Osteoblast (primary cell): ENCODE data around the gene OTUD5. TPM values are rescaled to one million over a fixed set of nuclear protein-coding genes. Genes with fewer than 3 reads are reported as not detected.

Experiments used
- DNase-seq: peaks from one replicate; pipeline ENCODE4 v3.0.0; 2011; ENCODE audit warnings: low spot score, mixed read lengths; ENCODE audit not compliant: insufficient read length; ENCODE audit errors: missing footprints
- H2AFZ ChIP-seq: 2 replicates; pipeline ENCODE4 v1.6.0; 2011; ENCODE audit warnings: mild to moderate bottlenecking, low read length
- H3K27ac ChIP-seq: 2 replicates; pipeline ENCODE4 v1.5.1; 2011; ENCODE audit warnings: mild to moderate bottlenecking, low read depth, low read length, moderate library complexity
- H3K27me3 ChIP-seq: 2 replicates; pipeline ENCODE4 v1.6.0; 2012; ENCODE audit warnings: mild to moderate bottlenecking, control low read depth, inconsistent platforms, low read length, moderate library complexity; ENCODE audit not compliant: insufficient read depth
- H3K36me3 ChIP-seq: 2 replicates; pipeline ENCODE4 v1.5.1; 2011; ENCODE audit warnings: mild to moderate bottlenecking, low read length, control low read depth, moderate library complexity; ENCODE audit not compliant: insufficient read depth
- H3K4me1 ChIP-seq: 2 replicates; pipeline ENCODE4 v1.5.1; 2011; ENCODE audit warnings: mild to moderate bottlenecking, low read length, control low read depth, moderate library complexity; ENCODE audit not compliant: insufficient read depth
- H3K4me2 ChIP-seq: 2 replicates; pipeline ENCODE4 v1.6.0; 2011; ENCODE audit warnings: mild to moderate bottlenecking, low read length; ENCODE audit not compliant: insufficient read depth
- H3K4me3 ChIP-seq: fragments of 200-600 bp; sonication (generic); 3 replicates; pipeline ENCODE4 v1.5.1; 2012; ENCODE audit warnings: mild to moderate bottlenecking, low read length, inconsistent platforms; ENCODE audit not compliant: insufficient read depth
- H3K79me2 ChIP-seq: 2 replicates; pipeline ENCODE4 v1.6.0; 2012; ENCODE audit warnings: mild to moderate bottlenecking, low read length, control low read depth, inconsistent platforms; ENCODE audit not compliant: insufficient read depth
- H3K9me3 ChIP-seq: 2 replicates; pipeline ENCODE4 v1.5.1; 2011; ENCODE audit warnings: low read depth, low read length, control low read depth
- H4K20me1 ChIP-seq: 2 replicates; pipeline ENCODE4 v1.6.0; 2012; ENCODE audit warnings: mild to moderate bottlenecking, low read length, control low read depth; ENCODE audit not compliant: insufficient read depth
- total RNA-seq: library from RNA; depleted of rRNA; stranded (reverse); fragments of >200 nt; gene quantifications from 2 replicates; pipeline ENCODE4 v1.2.3, GENCODE V29; 2012
- TF ChIP-seq, protein P1 (sequence below): IDR thresholded peaks from 2 replicates; pipeline ENCODE4 v1.5.1; 2011; ENCODE audit warnings: mild to moderate bottlenecking, low read depth, low read length, moderate library complexity; ENCODE audit errors: extremely low read depth

The OTUD5 gene
- total RNA-seq = 31.2 and 33.7 TPM in 2 replicates

DNA sequence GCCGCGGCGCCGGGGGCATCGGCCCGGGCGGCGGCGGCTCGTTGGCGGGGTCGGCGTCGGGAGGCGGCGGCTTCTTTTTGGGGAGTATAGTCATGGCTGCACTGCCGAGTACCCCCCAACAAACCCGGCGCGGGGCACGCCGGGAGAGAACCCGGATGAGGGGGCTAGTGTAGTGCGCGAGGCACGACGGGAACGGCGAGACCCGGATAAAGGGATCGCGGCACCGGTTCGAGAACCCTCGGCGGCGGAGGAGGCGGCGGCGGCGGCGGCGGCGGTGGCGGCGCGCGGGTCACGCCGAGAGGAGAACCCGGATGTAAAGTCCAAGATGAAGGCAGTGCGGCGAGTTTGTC, at the start of gene OTUD5:
Gene OTUD5, minus strand, starts transcription at position 131 of the 350 bp plus-strand sequence. Its CDS starts 37 bp downstream, at position 94.
- TF ChIP-seq, protein P1, sequence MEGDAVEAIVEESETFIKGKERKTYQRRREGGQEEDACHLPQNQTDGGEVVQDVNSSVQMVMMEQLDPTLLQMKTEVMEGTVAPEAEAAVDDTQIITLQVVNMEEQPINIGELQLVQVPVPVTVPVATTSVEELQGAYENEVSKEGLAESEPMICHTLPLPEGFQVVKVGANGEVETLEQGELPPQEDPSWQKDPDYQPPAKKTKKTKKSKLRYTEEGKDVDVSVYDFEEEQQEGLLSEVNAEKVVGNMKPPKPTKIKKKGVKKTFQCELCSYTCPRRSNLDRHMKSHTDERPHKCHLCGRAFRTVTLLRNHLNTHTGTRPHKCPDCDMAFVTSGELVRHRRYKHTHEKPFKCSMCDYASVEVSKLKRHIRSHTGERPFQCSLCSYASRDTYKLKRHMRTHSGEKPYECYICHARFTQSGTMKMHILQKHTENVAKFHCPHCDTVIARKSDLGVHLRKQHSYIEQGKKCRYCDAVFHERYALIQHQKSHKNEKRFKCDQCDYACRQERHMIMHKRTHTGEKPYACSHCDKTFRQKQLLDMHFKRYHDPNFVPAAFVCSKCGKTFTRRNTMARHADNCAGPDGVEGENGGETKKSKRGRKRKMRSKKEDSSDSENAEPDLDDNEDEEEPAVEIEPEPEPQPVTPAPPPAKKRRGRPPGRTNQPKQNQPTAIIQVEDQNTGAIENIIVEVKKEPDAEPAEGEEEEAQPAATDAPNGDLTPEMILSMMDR = no peak
- Histone ChIP-seq H3K27ac (peak within 1 kb of the TSS; percentile 100), H3K36me3 (peaks cover 17% of the 10 kb centered on the region), H3K4me3 (peak within 1 kb of the TSS; percentile 79), H2AFZ (peak within 1 kb of the TSS; percentile 63), H4K20me1 (peaks cover 24% of the 10 kb centered on the region), H3K79me2 (peaks cover 47% of the 10 kb centered on the region), H3K9me3 (no peaks in the 10 kb centered on the region), H3K4me1 (peaks cover 18% of the 10 kb centered on the region), H3K27me3 (no peaks in the 10 kb centered on the region), H3K4me2 (peak within 1 kb of the TSS; percentile 93)
- DNase-seq = peak; percentile 94

DNA sequence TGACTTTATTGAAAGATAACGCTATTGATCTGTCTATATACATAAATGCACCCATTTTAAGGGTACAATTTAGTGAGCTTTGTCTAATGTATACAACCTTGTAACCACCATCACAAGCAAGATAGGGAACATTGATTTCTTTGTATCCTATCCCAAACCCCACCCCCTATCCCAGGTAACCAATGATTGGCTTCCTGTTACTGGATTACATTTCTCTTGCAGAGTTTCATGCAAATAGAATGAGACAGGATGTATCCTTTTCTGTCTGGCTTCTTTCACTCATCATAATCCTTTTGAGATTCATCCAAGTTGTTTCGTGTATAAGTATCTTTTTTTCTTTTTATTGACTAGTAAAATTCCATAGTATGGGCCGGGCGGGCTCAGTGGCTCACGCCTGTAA, 46.3 kb upstream of the OTUD5 start:
- no peak overlapping the region for H2AFZ ChIP-seq
- H4K20me1 ChIP-seq = peaks cover 7% of the 10 kb centered on the region
- no peak for DNase-seq
- H3K9me3 ChIP-seq = no peaks in the 10 kb centered on the region
- H3K4me3 ChIP-seq = no peak overlapping the region
- H3K4me1 ChIP-seq = no peaks in the 10 kb centered on the region
- peaks cover 4% of the 10 kb centered on the region for H3K36me3 ChIP-seq
- peaks cover 12% of the 10 kb centered on the region for H3K79me2 ChIP-seq
- no peaks in the 10 kb centered on the region for H3K27me3 ChIP-seq
- TF ChIP-seq, protein P1 = no peak
- no peak overlapping the region for H3K27ac ChIP-seq
- H3K4me2 ChIP-seq = no peak overlapping the region

- peaks cover 12% of the 10 kb centered on the region for H3K79me2 ChIP-seq
Measured at GRCh38 chrX:49002091-49002935, 44.9 kb upstream of the OTUD5 start, which contains the start of gene GRIPAP1. TSS of gene GRIPAP1 (minus strand) at chrX:49002264. CDS start at chrX:49002229, 35 bp downstream.

More at GRCh38 chrX:49002091-49002935, 44.9 kb upstream of the OTUD5 start, which contains the start of gene GRIPAP1:
- Histone ChIP-seq H3K4me1 (no peaks in the 10 kb centered on the region), H3K4me2 (peak within 1 kb of the TSS; percentile 89), H4K20me1 (peaks cover 7% of the 10 kb centered on the region), H3K27ac (peak within 1 kb of the TSS; percentile 98), H3K9me3 (no peaks in the 10 kb centered on the region), H3K4me3 (peak within 1 kb of the TSS; percentile 86), H2AFZ (peak within 1 kb of the TSS; percentile 92), H3K36me3 (peaks cover 9% of the 10 kb centered on the region), H3K27me3 (no peaks in the 10 kb centered on the region)
- TF ChIP-seq, protein P1 = no peak
- peak; percentile 90 for DNase-seq
